ENCODE measurements around the gene INPP5F. TPM values are rescaled to one million over a fixed set of nuclear protein-coding genes. Genes with fewer than 3 reads are reported as not detected.

Gene INPP5F
- total and polyA plus RNA-seq, 10 of the 15 experiments (the other 5 are each of a cell fraction or from before 2014, with no cell fraction given) = 6.0 to 49.3 (median 34.3) TPM

DNA sequence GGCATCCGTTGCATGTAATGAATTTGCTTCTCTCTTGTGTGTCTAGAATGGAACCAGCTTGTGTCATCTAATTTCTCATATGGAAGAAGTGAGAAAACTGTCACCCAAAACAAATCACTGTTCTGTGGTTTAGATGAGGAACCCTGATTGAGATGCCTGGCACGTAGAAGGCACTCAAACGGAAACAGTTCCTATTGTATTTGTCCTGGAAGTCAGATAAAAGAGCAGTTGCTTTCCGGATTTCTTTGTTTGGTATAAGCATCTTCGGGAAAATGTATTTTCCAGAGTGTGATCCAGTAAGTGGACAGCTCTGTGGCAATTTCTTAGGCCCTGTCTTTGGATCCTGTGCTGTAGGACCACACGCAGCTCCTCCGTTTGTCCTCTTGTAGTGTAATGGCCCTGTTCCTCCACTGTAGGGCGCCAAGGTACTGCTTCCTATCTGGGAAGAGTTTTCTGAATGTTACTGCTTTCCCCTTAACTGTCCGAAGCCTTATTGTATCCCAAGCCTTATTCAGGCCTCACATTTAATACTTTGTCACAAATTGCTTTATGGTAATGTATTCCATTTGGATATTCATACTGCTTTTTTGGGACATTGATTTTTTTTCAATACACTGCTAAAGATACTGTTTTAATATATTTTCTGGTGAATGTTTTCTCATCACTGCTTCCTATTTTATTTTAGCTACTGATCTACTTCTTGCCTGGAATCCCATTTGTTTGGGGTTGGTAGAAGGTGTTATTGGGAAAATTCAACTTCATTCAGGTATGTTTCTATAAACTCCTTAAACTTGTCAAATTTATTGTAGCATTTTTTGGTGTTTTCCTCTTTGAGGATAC is 24.8 kb downstream of the INPP5F start (continued):
- TF ChIP-seq MEF2B (IDR thresholded peaks at IDR 0.05; ENCODE audit: partially characterized antibody, poor library complexity, severe bottlenecking) (no peak), GABPA (IDR thresholded peaks at IDR 0.05; ENCODE audit: low read depth) (no peak), RELA (IDR thresholded peaks at IDR 0.05; ENCODE audit: borderline replicate concordance, partially characterized antibody) (no peak), ZBTB33 (IDR thresholded peaks at IDR 0.05) (no peak), CREM (IDR thresholded peaks at IDR 0.05; ENCODE audit: low read depth) (no peak), FOS (IDR thresholded peaks at IDR 0.05; ENCODE audit: borderline replicate concordance, extremely low read depth, insufficient read length) (no peak), RAD21 (IDR thresholded peaks at IDR 0.05; ENCODE audit: insufficient read depth, low read depth, low read length) (peak; percentile 99), KAT2A (conservative IDR thresholded peaks at IDR 0.05; ENCODE audit: control insufficient read depth, low read depth, low read length) (no peak), MLLT1 (IDR thresholded peaks at IDR 0.05) (peak; percentile 74), YBX1 (IDR thresholded peaks at IDR 0.05) (no peak), JUND (IDR thresholded peaks at IDR 0.05; ENCODE audit: low read depth, low read length) (no peak), NRF1 (conservative IDR thresholded peaks at IDR 0.05; ENCODE audit: low read depth, low read length) (no peak), ETV6 (conservative IDR thresholded peaks at IDR 0.05 in 1 of 2, IDR thresholded peaks at IDR 0.05 in 1 of 2; ENCODE audit: borderline replicate concordance in 1 of 2, low read depth in 1 of 2) (peak in 1 of 2 experiments; percentile 57; a peak in 1 of 4 replicates), IKZF1 (conservative IDR thresholded peaks at IDR 0.05) (peak; percentile 44; the same call in 1 of the 2 replicates), SIX5 (IDR thresholded peaks at IDR 0.05; ENCODE audit: low read depth, low read length, severe bottlenecking) (no peak), BCLAF1 (IDR thresholded peaks at IDR 0.05) (no peak), SMC3 (IDR thresholded peaks at IDR 0.05; ENCODE audit: borderline replicate concordance, low read length) (peak; percentile 96), ATF7 (IDR thresholded peaks at IDR 0.05; ENCODE audit: low read depth) (peak; percentile 43; the same call in 1 of the 2 replicates), EGR1 (IDR thresholded peaks at IDR 0.05; ENCODE audit: borderline replicate concordance in 1 of 2, low read depth in 2 of 2, low read length in 2 of 2) (no peak), BMI1 (IDR thresholded peaks at IDR 0.05; ENCODE audit: borderline replicate concordance) (no peak)
- TF ChIP-seq, protein P1, sequence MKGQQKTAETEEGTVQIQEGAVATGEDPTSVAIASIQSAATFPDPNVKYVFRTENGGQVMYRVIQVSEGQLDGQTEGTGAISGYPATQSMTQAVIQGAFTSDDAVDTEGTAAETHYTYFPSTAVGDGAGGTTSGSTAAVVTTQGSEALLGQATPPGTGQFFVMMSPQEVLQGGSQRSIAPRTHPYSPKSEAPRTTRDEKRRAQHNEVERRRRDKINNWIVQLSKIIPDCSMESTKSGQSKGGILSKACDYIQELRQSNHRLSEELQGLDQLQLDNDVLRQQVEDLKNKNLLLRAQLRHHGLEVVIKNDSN (IDR thresholded peaks at IDR 0.05; ENCODE audit: borderline replicate concordance, extremely low read length, insufficient read depth, low read depth, low read length) = no peak
